OCI-LY7 (cell line): Measurements from ENCODE around the gene NINJ1. TPM values are rescaled to one million over a fixed set of nuclear protein-coding genes. Genes with fewer than 3 reads are reported as not detected.

Source experiments
- BruUV-seq: library from RNA; stranded (reverse); fragments of 400-500 nt; replicated peaks from 2 replicates; lab custom pipeline; 2021; lab: Mats Ljungman, UMichigan
- CTCF ChIA-PET: fragments of 300-600 bp; sonication (Branson Sonifier 250); formaldehyde crosslinking; loops from one replicate; lab custom pipeline; 2022; ENCODE audit warnings: antibody characterized with exemption; ENCODE audit not compliant: unreplicated experiment; lab: Charles Lee
- POLR2A ChIA-PET: fragments of 300-600 bp; sonication (Branson Sonifier 250); formaldehyde crosslinking; loops from one replicate; lab custom pipeline; 2022; ENCODE audit warnings: antibody characterized with exemption; lab: Charles Lee
- DNase-seq: peaks from one replicate; pipeline ENCODE4 v3.0.0-alpha.2; 2015; ENCODE audit warnings: low spot score
- H2AFZ ChIP-seq: fragments of 200-600 bp; sonication (generic), shearing (Covaris generic); 2 replicates; pipeline ENCODE4 v1.6.1; 2014; ENCODE audit warnings: mild to moderate bottlenecking, antibody characterized with exemption, low read length, moderate library complexity
- H3K27ac ChIP-seq: fragments of 200-600 bp; sonication (generic); 2 replicates; pipeline ENCODE4 v1.5.1; 2014; ENCODE audit warnings: mixed run types, low read depth, mild to moderate bottlenecking, moderate library complexity, low read length, inconsistent platforms; ENCODE audit not compliant: poor library complexity, severe bottlenecking
- H3K36me3 ChIP-seq: fragments of 200-600 bp; sonication (generic); 2 replicates; pipeline ENCODE4 v1.6.1; 2014; ENCODE audit warnings: mild to moderate bottlenecking, antibody characterized with exemption, low read length, moderate library complexity, mixed read lengths; ENCODE audit not compliant: insufficient read depth
- H3K4me1 ChIP-seq: fragments of 200-600 bp; sonication (generic); 2 replicates; pipeline ENCODE4 v1.5.1; 2014; ENCODE audit warnings: mild to moderate bottlenecking, low read length; ENCODE audit not compliant: insufficient read depth, poor library complexity, severe bottlenecking
- H3K4me2 ChIP-seq: fragments of 200-600 bp; sonication (generic); 2 replicates; pipeline ENCODE4 v1.6.1; 2014; ENCODE audit warnings: mild to moderate bottlenecking, low read length
- H3K4me3 ChIP-seq: fragments of 200-600 bp; sonication (generic); 2 replicates; pipeline ENCODE4 v1.5.1; 2014; ENCODE audit warnings: mild to moderate bottlenecking, low read depth, low read length; ENCODE audit not compliant: poor library complexity, severe bottlenecking
- H3K79me2 ChIP-seq: fragments of 200-600 bp; sonication (generic); 2 replicates; pipeline ENCODE4 v1.6.1; 2016; ENCODE audit warnings: low read depth, mild to moderate bottlenecking, low read length, moderate library complexity, mixed read lengths; ENCODE audit not compliant: insufficient read depth
- H3K9me2 ChIP-seq: fragments of 200-600 bp; sonication (generic); 2 replicates; pipeline ENCODE4 v1.6.1; 2016; ENCODE audit warnings: mild to moderate bottlenecking, low read length, mixed read lengths; ENCODE audit not compliant: insufficient read depth
- H3K9me3 ChIP-seq: fragments of 200-600 bp; sonication (generic); 2 replicates; pipeline ENCODE4 v1.6.1; 2014; ENCODE audit warnings: mild to moderate bottlenecking, mixed run types, low read length, mixed read lengths
- H4K20me1 ChIP-seq: fragments of 200-600 bp; sonication (generic); 2 replicates; pipeline ENCODE4 v1.6.1; 2014; ENCODE audit warnings: mild to moderate bottlenecking, antibody characterized with exemption, low read length, moderate library complexity, mixed read lengths; ENCODE audit not compliant: insufficient read depth
- CTCF ChIP-seq: fragments of 200-600 bp; sonication (generic); conservative IDR thresholded peaks from 2 replicates; pipeline ENCODE4 v1.5.1; 2014; ENCODE audit warnings: mild to moderate bottlenecking, antibody characterized with exemption, low read length, moderate library complexity, mixed read lengths
- EZH2phosphoT487 ChIP-seq: fragments of 200-600 bp; sonication (generic); IDR thresholded peaks from 2 replicates; pipeline ENCODE4 v1.6.1; 2018; ENCODE audit warnings: low read depth, borderline replicate concordance, mild to moderate bottlenecking, mixed run types, antibody characterized with exemption, low read length, moderate library complexity, mixed read lengths
- intact Hi-C: fragments of 100-400 bp; cut with micrococcal nuclease; formaldehyde crosslinking; loops from one replicate; pipeline ENCODE4 v1.10.0; 2022; ENCODE audit not compliant: unreplicated experiment
- total RNA-seq, 2 experiments: library from RNA; depleted of rRNA in 1 of 2; stranded (reverse); fragments of >200 nt in 1 of 2; shearing (Covaris generic) in 1 of 2; gene quantifications; 2 replicates each; pipeline ENCODE4 v1.2.3, GENCODE V29; 2014 to 2022

Gene NINJ1
- total RNA-seq, 2 experiments from 2014 or later = 13.3 to 18.3 TPM

- H2AFZ ChIP-seq = no peak overlapping the region
- H3K9me2 ChIP-seq = no peaks in the 10 kb centered on the region
- ChIA-PET POLR2A (no interaction called here), CTCF (no interaction called here)
- no peak overlapping the region for H3K4me3 ChIP-seq
- no peaks in the 10 kb centered on the region for H3K79me2 ChIP-seq
- H3K36me3 ChIP-seq = no peaks in the 10 kb centered on the region
- BruUV-seq = no TSS peak
- no peak for DNase-seq
- intact Hi-C loops = no loop called here
- no peaks in the 10 kb centered on the region for H3K9me3 ChIP-seq
- no peak overlapping the region for H3K27ac ChIP-seq
- H4K20me1 ChIP-seq = no peaks in the 10 kb centered on the region
- H3K4me2 ChIP-seq = no peak overlapping the region
- H3K4me1 ChIP-seq = peaks cover 25% of the 10 kb centered on the region
- no peak for TF ChIP-seq EZH2phosphoT487
- TF ChIP-seq CTCF = no peak
These were observed 4.2 kb downstream of the NINJ1 start for GRCh38 chr9:93129691-93130500.

- no TSS peak for BruUV-seq
- CTCF ChIA-PET = no interaction called here
- H4K20me1 ChIP-seq = no peaks in the 10 kb centered on the region
- no peak overlapping the region for H3K4me2 ChIP-seq
- intact Hi-C loops = no loop called here
- H3K9me2 ChIP-seq = no peaks in the 10 kb centered on the region
- H3K9me3 ChIP-seq = no peaks in the 10 kb centered on the region
- POLR2A ChIA-PET = no interaction called here
- H3K79me2 ChIP-seq = no peaks in the 10 kb centered on the region
- no peak overlapping the region for H2AFZ ChIP-seq
- peaks cover 19% of the 10 kb centered on the region for H3K4me1 ChIP-seq
- no peak for DNase-seq
- TF ChIP-seq EZH2phosphoT487 (no peak), CTCF (no peak)
- no peak overlapping the region for H3K4me3 ChIP-seq
- H3K36me3 ChIP-seq = no peaks in the 10 kb centered on the region
- no peak overlapping the region for H3K27ac ChIP-seq
These were observed 4.8 kb downstream of the NINJ1 start for GRCh38 chr9:93129286-93129685.

GRCh38 chr9:93128715-93129224 lies 5.3 kb downstream of the NINJ1 start:
- no TSS peak for BruUV-seq
- ChIA-PET POLR2A (no interaction called here), CTCF (no interaction called here)

More at GRCh38 chr9:93128715-93129224, 5.3 kb downstream of the NINJ1 start:
- Histone ChIP-seq H3K4me1 (peaks cover 18% of the 10 kb centered on the region), H3K36me3 (no peaks in the 10 kb centered on the region), H3K4me3 (no peak overlapping the region), H3K9me2 (no peaks in the 10 kb centered on the region), H3K9me3 (no peaks in the 10 kb centered on the region), H3K4me2 (no peak overlapping the region), H3K79me2 (no peaks in the 10 kb centered on the region), H4K20me1 (no peaks in the 10 kb centered on the region), H2AFZ (no peak overlapping the region), H3K27ac (no peak overlapping the region)
- intact Hi-C loops = no loop called here
- no peak for DNase-seq
- TF ChIP-seq EZH2phosphoT487 = no peak
- no peak for TF ChIP-seq CTCF
